Right lobe of liver (tissue), 4 donors: ENCODE results near the gene ADAMTS19.

Experiments used
- POLR2A ChIP-seq: fragments of 450-650 bp; IDR thresholded peaks from one replicate; pipeline ENCODE4 v1.6.1; 2017; ENCODE audit warnings: antibody characterized with exemption, mild to moderate bottlenecking
- TF ChIP-seq, protein P1 (sequence below), 4 donors: fragments of 200-600 bp in 3 of 4; fragments of 450-650 bp in 1 of 4; IDR thresholded peaks; one replicate each; pipeline versions ENCODE4 v1.5.1 to v1.8.0; 2016 to 2022; ENCODE audit warnings: antibody characterized with exemption in 4 of 4, mild to moderate bottlenecking in 2 of 4
- donor health status: DM: no; HTN: no; CAD: no.
- donor health status: DM: no; HTN: no; CAD: no.
- donor health status: DM: no; HTN: yes; CAD: no.

DNA sequence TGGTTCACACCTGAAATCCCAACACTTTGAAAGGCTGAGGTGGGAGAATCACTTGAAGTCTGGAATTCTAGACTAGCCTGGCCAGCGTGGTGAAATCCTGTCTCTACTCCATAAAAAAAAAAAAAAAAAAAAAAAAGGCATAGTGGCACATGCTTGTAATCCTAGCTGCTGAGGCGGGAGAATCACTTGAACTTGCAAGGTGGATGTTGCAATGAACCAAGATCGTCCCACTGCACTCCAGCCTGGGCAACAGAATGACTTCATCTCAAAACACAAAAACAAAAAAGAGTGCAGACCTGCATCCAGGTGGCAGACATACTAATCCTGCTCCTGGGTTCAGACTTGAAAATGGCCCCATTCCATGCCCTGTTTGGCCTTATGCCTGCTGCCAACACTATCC, 21.8 kb upstream of the ADAMTS19 start:
- TF ChIP-seq, protein P1, sequence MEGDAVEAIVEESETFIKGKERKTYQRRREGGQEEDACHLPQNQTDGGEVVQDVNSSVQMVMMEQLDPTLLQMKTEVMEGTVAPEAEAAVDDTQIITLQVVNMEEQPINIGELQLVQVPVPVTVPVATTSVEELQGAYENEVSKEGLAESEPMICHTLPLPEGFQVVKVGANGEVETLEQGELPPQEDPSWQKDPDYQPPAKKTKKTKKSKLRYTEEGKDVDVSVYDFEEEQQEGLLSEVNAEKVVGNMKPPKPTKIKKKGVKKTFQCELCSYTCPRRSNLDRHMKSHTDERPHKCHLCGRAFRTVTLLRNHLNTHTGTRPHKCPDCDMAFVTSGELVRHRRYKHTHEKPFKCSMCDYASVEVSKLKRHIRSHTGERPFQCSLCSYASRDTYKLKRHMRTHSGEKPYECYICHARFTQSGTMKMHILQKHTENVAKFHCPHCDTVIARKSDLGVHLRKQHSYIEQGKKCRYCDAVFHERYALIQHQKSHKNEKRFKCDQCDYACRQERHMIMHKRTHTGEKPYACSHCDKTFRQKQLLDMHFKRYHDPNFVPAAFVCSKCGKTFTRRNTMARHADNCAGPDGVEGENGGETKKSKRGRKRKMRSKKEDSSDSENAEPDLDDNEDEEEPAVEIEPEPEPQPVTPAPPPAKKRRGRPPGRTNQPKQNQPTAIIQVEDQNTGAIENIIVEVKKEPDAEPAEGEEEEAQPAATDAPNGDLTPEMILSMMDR (IDR thresholded peaks at IDR 0.05) = no peak
- no peak for TF ChIP-seq POLR2A
